Measurements from ENCODE around the gene MAP3K3.

The MAP3K3 gene

GRCh38 chr17:63640038-63640437 is 17.8 kb downstream of the MAP3K3 start:
- no peak overlapping the region for H3K4me3 ChIP-seq (ENCODE audit: low read depth, low read length)
- no peak for TF ChIP-seq CTCF (IDR thresholded peaks at IDR 0.05; ENCODE audit: low read depth, low read length)

- H3K4me3 ChIP-seq (ENCODE audit: low read depth, low read length): no peak overlapping the region
- no peak for TF ChIP-seq CTCF (IDR thresholded peaks at IDR 0.05; ENCODE audit: low read depth, low read length)
These were observed 19.7 kb downstream of the MAP3K3 start for GRCh38 chr17:63641692-63642448.

GRCh38 chr17:63644846-63645245 is 22.6 kb downstream of the MAP3K3 start:
- no peak overlapping the region for H3K4me3 ChIP-seq (ENCODE audit: low read depth, low read length)
- TF ChIP-seq CTCF (IDR thresholded peaks at IDR 0.05; ENCODE audit: low read depth, low read length): no peak

GRCh38 chr17:63645775-63646487 is 23.7 kb downstream of the MAP3K3 start:
- TF ChIP-seq CTCF (IDR thresholded peaks at IDR 0.05; ENCODE audit: low read depth, low read length): no peak
- H3K4me3 ChIP-seq (ENCODE audit: low read depth, low read length): no peak overlapping the region

- no peak for TF ChIP-seq CTCF (IDR thresholded peaks at IDR 0.05; ENCODE audit: low read depth, low read length)
- H3K4me3 ChIP-seq (ENCODE audit: low read depth, low read length): no peak overlapping the region
These were observed 24.2 kb downstream of the MAP3K3 start for GRCh38 chr17:63646488-63646806.

- TF ChIP-seq CTCF (IDR thresholded peaks at IDR 0.05; ENCODE audit: low read depth, low read length): no peak
- H3K4me3 ChIP-seq (ENCODE audit: low read depth, low read length): no peak overlapping the region
These were observed 25.0 kb downstream of the MAP3K3 start for GRCh38 chr17:63647065-63647725.

- no peak for TF ChIP-seq CTCF (IDR thresholded peaks at IDR 0.05; ENCODE audit: low read depth, low read length)
- H3K4me3 ChIP-seq (ENCODE audit: low read depth, low read length): no peak overlapping the region
These were observed 25.7 kb downstream of the MAP3K3 start for GRCh38 chr17:63647936-63648335.

Measured in WI38 (cell line).